Measurements from ENCODE around the gene MPZ.
"Not testable (repeated sequence)": the region's sequence is repeated elsewhere in the genome, so short reads cannot be mapped to it uniquely, and the experiment has no call there.

MPZ gene

GRCh38 chr1:161299347-161299746 lies 10.4 kb downstream of the MPZ start:
- DNase-seq, result no peak

GRCh38 chr1:161298116-161298515 lies 11.7 kb downstream of the MPZ start:
- DNase-seq, result no peak

GRCh38 chr1:161297415-161297814 lies 12.4 kb downstream of the MPZ start:
- DNase-seq, result no peak

- no peak for DNase-seq
These were observed 19.0 kb downstream of the MPZ start for GRCh38 chr1:161290779-161291178.

- no peak for DNase-seq
These were observed 22.2 kb downstream of the MPZ start for GRCh38 chr1:161287482-161288054.

GRCh38 chr1:161285521-161285920 lies 24.2 kb downstream of the MPZ start:
- DNase-seq, result no peak

- no peak for DNase-seq
These were observed 24.7 kb downstream of the MPZ start for GRCh38 chr1:161285113-161285512.

- no peak for DNase-seq
These were observed 26.8 kb downstream of the MPZ start for GRCh38 chr1:161282991-161283390.

GRCh38 chr1:161274874-161275273 lies 34.9 kb downstream of the MPZ start:
- no peak for DNase-seq

GRCh38 chr1:161273402-161273801 lies 36.4 kb downstream of the MPZ start:
- no peak for DNase-seq

- no peak for DNase-seq
These were observed 42.4 kb downstream of the MPZ start for GRCh38 chr1:161267321-161267720.

GRCh38 chr1:161266836-161267235 lies 42.9 kb downstream of the MPZ start:
- DNase-seq, result no peak

- no peak for DNase-seq
These were observed 43.6 kb downstream of the MPZ start for GRCh38 chr1:161266202-161266601.

GRCh38 chr1:161265305-161265704 lies 44.5 kb downstream of the MPZ start:
- no peak for DNase-seq

- DNase-seq, result peak; percentile 64
These were observed 48.2 kb downstream of the MPZ start for GRCh38 chr1:161261261-161262235.

- peak; percentile 64 for DNase-seq
These were observed 49.1 kb downstream of the MPZ start for GRCh38 chr1:161260376-161261260.

- DNase-seq, result no peak
These were observed 50.0 kb downstream of the MPZ start for GRCh38 chr1:161259765-161260164.

GRCh38 chr1:161259345-161259702 lies 50.4 kb downstream of the MPZ start:
- no peak for DNase-seq

- peak; percentile 36 for DNase-seq
These were observed 51.1 kb downstream of the MPZ start, which contains the start of gene PCP4L1 for GRCh38 chr1:161258439-161259344. Gene PCP4L1, plus strand, starts transcription at chr1:161258745. Its CDS starts 230 bp downstream, at chr1:161258975.

- DNase-seq, result not testable (repeated sequence)
These were observed 52.7 kb downstream of the MPZ start for GRCh38 chr1:161257109-161257508.

GRCh38 chr1:161255955-161256520 lies 53.7 kb downstream of the MPZ start:
- not testable (repeated sequence) for DNase-seq

GRCh38 chr1:161255302-161255701 lies 54.5 kb downstream of the MPZ start:
- peak; percentile 35 for DNase-seq

Measured in DMS79 treated with DMSO at 0.1 percent for 48 hours (cell line).